ENCODE results near the gene CHST8.
"Not testable (repeated sequence)": the region's sequence is repeated elsewhere in the genome, so short reads cannot be mapped to it uniquely, and the experiment has no call there.

Gene CHST8

GRCh38 chr19:33693678-33694077 lies 71.9 kb downstream of the CHST8 start:
- TF ChIP-seq CTCF (IDR thresholded peaks at IDR 0.05; ENCODE audit: borderline replicate concordance, control extremely low read depth, extremely low read depth, insufficient read depth, missing control alignments), result no peak
- no peak for DNase-seq (ENCODE audit: low spot score)
- in situ Hi-C loops (cut with MboI; ENCODE audit: low sequenced_read_pairs, unreplicated experiment), result no loop called here

GRCh38 chr19:33695547-33695946 lies 73.8 kb downstream of the CHST8 start:
- DNase-seq (ENCODE audit: low spot score); in situ Hi-C loops (cut with MboI; ENCODE audit: low sequenced_read_pairs, unreplicated experiment): not testable (repeated sequence)

GRCh38 chr19:33697766-33698165 lies 76.0 kb downstream of the CHST8 start:
- TF ChIP-seq CTCF (IDR thresholded peaks at IDR 0.05; ENCODE audit: borderline replicate concordance, control extremely low read depth, extremely low read depth, insufficient read depth, missing control alignments), result no peak
- in situ Hi-C loops (cut with MboI; ENCODE audit: low sequenced_read_pairs, unreplicated experiment), result no loop called here
- DNase-seq (ENCODE audit: low spot score), result no peak

GRCh38 chr19:33698576-33699435 lies 77.1 kb downstream of the CHST8 start:
- DNase-seq (ENCODE audit: low spot score), result no peak
- in situ Hi-C loops (cut with MboI; ENCODE audit: low sequenced_read_pairs, unreplicated experiment), result no loop called here
- no peak for TF ChIP-seq CTCF (IDR thresholded peaks at IDR 0.05; ENCODE audit: borderline replicate concordance, control extremely low read depth, extremely low read depth, insufficient read depth, missing control alignments)

- in situ Hi-C loops (cut with MboI; ENCODE audit: low sequenced_read_pairs, unreplicated experiment), result no loop called here
- no peak for DNase-seq (ENCODE audit: low spot score)
- no peak for TF ChIP-seq CTCF (IDR thresholded peaks at IDR 0.05; ENCODE audit: borderline replicate concordance, control extremely low read depth, extremely low read depth, insufficient read depth, missing control alignments)
Observed at GRCh38 chr19:33699754-33700407, 78.1 kb downstream of the CHST8 start.

GRCh38 chr19:33700408-33701013 lies 78.8 kb downstream of the CHST8 start:
- in situ Hi-C loops (cut with MboI; ENCODE audit: low sequenced_read_pairs, unreplicated experiment), result no loop called here
- no peak for TF ChIP-seq CTCF (IDR thresholded peaks at IDR 0.05; ENCODE audit: borderline replicate concordance, control extremely low read depth, extremely low read depth, insufficient read depth, missing control alignments)
- no peak for DNase-seq (ENCODE audit: low spot score)

GRCh38 chr19:33701565-33701964 lies 79.8 kb downstream of the CHST8 start:
- no peak for TF ChIP-seq CTCF (IDR thresholded peaks at IDR 0.05; ENCODE audit: borderline replicate concordance, control extremely low read depth, extremely low read depth, insufficient read depth, missing control alignments)
- in situ Hi-C loops (cut with MboI; ENCODE audit: low sequenced_read_pairs, unreplicated experiment), result no loop called here
- DNase-seq (ENCODE audit: low spot score), result no peak

Measured in GM13976 (cell line).